ENCODE results near the gene ASB1. TPM values are rescaled to one million over a fixed set of nuclear protein-coding genes. Genes with fewer than 3 reads are reported as not detected.

The ASB1 gene
- polyA plus RNA-seq, 1 of the 3 experiments (the other 2 are of a cell fraction), result 33.3 TPM

- CTCF ChIA-PET, result no interaction called here
- no peaks in the 10 kb centered on the region for H3K9me3 ChIP-seq
- no peak overlapping the region for H3K4me3 ChIP-seq (ENCODE audit: low read depth in 2 of 2, low read length in 1 of 2)
- POLR2A ChIA-PET, result no interaction called here
- no peak overlapping the region for H3K27ac ChIP-seq (ENCODE audit: low read depth in 2 of 2, low read length in 1 of 2)
- peaks cover 12 to 26% of the 10 kb centered on the region in 2 experiments for H3K36me3 ChIP-seq (replicated peaks in 1 of 2; ENCODE audit: control insufficient read depth in 1 of 2, insufficient read depth in 2 of 2, low read length in 1 of 2)
- H3K4me1 ChIP-seq (ENCODE audit: control insufficient read depth in 1 of 2, insufficient read depth in 2 of 2, low read depth in 1 of 2, low read length in 1 of 2), result no peaks in the 10 kb centered on the region; a peak in 1 of 4 replicates
- H3F3A ChIP-seq (replicated peaks; ENCODE audit: insufficient read depth), result peaks cover 3% of the 10 kb centered on the region
- H3K9me2 ChIP-seq, result no peaks in the 10 kb centered on the region
- no peak overlapping the region for H3K9ac ChIP-seq
- H3K4me2 ChIP-seq, result no peak overlapping the region
- no peaks in the 10 kb centered on the region for H3K79me2 ChIP-seq (ENCODE audit: insufficient read depth)
- H4K20me1 ChIP-seq (ENCODE audit: insufficient read depth), result no peaks in the 10 kb centered on the region
- TF ChIP-seq CHD2 (IDR thresholded peaks at IDR 0.05; ENCODE audit: low read length, partially characterized antibody) (no peak), YY1 (IDR thresholded peaks at IDR 0.05; ENCODE audit: low read depth) (no peak), RCOR1 (IDR thresholded peaks at IDR 0.05; ENCODE audit: low read length) (no peak), ZBTB33 (IDR thresholded peaks at IDR 0.05; ENCODE audit: borderline replicate concordance, low read depth) (no peak), REST (IDR thresholded peaks at IDR 0.05; ENCODE audit: low read depth, low read length) (no peak), MXI1 (IDR thresholded peaks at IDR 0.05; ENCODE audit: low read depth, low read length) (no peak), GATA2 (CRISPR knock-in tag; IDR thresholded peaks at IDR 0.05) (no peak), USF2 (IDR thresholded peaks at IDR 0.05; ENCODE audit: borderline replicate concordance, low read depth, low read length) (no peak), SMC3 (IDR thresholded peaks at IDR 0.05; ENCODE audit: low read depth, low read length) (no peak), PBX3 (IDR thresholded peaks at IDR 0.05) (no peak), USF1 (IDR thresholded peaks at IDR 0.05; ENCODE audit: borderline replicate concordance, low read depth) (no peak), FOXM1 (IDR thresholded peaks at IDR 0.05; ENCODE audit: low read depth) (no peak), RAD21 (IDR thresholded peaks at IDR 0.05; ENCODE audit: low read length) (no peak), CTCF (IDR thresholded peaks at IDR 0.05) (no peak), JUND (IDR thresholded peaks at IDR 0.05) (no peak), GABPA (IDR thresholded peaks at IDR 0.05; ENCODE audit: low read depth) (no peak), EP300 (IDR thresholded peaks at IDR 0.05; ENCODE audit: borderline replicate concordance in 1 of 2, low read depth in 1 of 2, low read length in 1 of 2) (no peak), POLR2AphosphoS5 (IDR thresholded peaks at IDR 0.05; ENCODE audit: low read depth, low read length) (no peak)
- no peak overlapping the region for H2AFZ ChIP-seq (ENCODE audit: low read depth)
- no peaks in the 10 kb centered on the region for H3K27me3 ChIP-seq (ENCODE audit: insufficient read depth)
- WGBS (ENCODE audit: low lambda C conversion rate), result 90% methylated on average over 6 of the region's 8 CpGs
- DNase-seq, result no peak
Observed at GRCh38 chr2:238401551-238401950, 25.2 kb upstream of the ASB1 start.

All from SK-N-SH (cell line).